Measurements from ENCODE around the gene MGMT. TPM values are rescaled to one million over a fixed set of nuclear protein-coding genes. Genes with fewer than 3 reads are reported as not detected.

Gene MGMT
- total RNA-seq, 1 experiment from 2014 or later = 21.2 TPM

DNA sequence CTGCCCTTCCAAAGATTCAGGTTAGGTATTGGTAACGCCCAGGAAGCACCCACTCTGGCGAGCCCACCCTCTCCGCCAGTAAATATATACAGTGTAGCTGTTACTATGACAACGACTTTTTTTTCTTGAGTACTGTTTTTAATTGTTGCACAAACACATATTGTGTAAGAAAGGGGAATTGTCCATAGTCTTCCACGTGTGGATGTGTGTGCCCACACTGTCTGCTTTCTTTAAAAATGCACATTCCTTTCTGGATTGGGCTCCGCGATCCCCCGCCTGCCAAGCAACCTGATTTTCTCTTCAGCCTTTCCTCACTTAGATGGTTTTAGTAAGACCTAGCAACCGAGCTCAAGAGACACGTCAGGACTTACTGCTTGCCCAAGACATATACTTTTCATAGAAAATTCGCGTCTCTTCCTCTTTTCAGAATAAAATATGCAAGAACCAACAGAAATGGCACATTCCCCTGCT, 249.2 kb downstream of the MGMT start:
- CTCF ChIA-PET = no interaction called here

DNA sequence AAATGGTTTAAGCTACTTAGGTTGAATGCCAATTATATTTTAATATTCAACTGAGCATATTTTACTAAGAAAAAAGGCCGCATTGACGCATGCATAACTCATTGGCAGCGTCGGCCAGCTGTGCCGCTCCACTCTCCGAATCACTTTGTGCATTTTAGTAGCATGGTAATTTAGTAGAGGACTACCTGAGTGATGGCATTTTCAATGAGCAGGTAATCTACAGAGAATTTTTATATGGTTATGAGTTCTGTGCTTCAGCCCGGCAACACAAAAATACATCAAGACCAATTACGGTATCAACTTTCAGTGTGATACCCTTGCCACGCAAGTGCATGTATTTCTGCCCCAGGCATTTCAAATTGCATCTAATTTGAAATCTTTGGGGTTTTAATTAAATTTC, 249.8 kb downstream of the MGMT start:
- H2AFZ ChIP-seq = no peak overlapping the region
- no TSS peak for BruUV-seq (replicated peaks)
- no peaks in the 10 kb centered on the region for H3K36me3 ChIP-seq (ENCODE audit: low read depth)
- no peaks in the 10 kb centered on the region for H3K9me2 ChIP-seq (ENCODE audit: insufficient read depth)
- H3F3A ChIP-seq (ENCODE audit: insufficient read depth, low read depth) = no peaks in the 10 kb centered on the region
- TF ChIP-seq, protein P1, sequence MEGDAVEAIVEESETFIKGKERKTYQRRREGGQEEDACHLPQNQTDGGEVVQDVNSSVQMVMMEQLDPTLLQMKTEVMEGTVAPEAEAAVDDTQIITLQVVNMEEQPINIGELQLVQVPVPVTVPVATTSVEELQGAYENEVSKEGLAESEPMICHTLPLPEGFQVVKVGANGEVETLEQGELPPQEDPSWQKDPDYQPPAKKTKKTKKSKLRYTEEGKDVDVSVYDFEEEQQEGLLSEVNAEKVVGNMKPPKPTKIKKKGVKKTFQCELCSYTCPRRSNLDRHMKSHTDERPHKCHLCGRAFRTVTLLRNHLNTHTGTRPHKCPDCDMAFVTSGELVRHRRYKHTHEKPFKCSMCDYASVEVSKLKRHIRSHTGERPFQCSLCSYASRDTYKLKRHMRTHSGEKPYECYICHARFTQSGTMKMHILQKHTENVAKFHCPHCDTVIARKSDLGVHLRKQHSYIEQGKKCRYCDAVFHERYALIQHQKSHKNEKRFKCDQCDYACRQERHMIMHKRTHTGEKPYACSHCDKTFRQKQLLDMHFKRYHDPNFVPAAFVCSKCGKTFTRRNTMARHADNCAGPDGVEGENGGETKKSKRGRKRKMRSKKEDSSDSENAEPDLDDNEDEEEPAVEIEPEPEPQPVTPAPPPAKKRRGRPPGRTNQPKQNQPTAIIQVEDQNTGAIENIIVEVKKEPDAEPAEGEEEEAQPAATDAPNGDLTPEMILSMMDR (conservative IDR thresholded peaks at IDR 0.05) = no peak
- TF ChIP-seq EZH2 (IDR thresholded peaks at IDR 0.05; ENCODE audit: low read depth) = no peak
- no peaks in the 10 kb centered on the region for H3K9me3 ChIP-seq (ENCODE audit: insufficient read depth, low read depth)
- no peaks in the 10 kb centered on the region for H3K27me3 ChIP-seq (ENCODE audit: insufficient read depth, low read depth)
- CTCF ChIA-PET = no interaction called here
- H3K4me2 ChIP-seq = no peak overlapping the region
- no peak for DNase-seq
- no peaks in the 10 kb centered on the region for H3K4me1 ChIP-seq (replicated peaks; ENCODE audit: insufficient read depth)
- no peaks in the 10 kb centered on the region for H3K79me2 ChIP-seq (ENCODE audit: low read depth)
- H4K20me1 ChIP-seq (ENCODE audit: insufficient read depth) = no peaks in the 10 kb centered on the region
- POLR2A ChIA-PET (ENCODE audit: unreplicated experiment) = no interaction called here
- H3K27ac ChIP-seq = no peak overlapping the region
- no peak overlapping the region for H3K4me3 ChIP-seq
- intact Hi-C loops (cut with micrococcal nuclease; ENCODE audit: unreplicated experiment) = no loop called here

More for the DNA sequence above, 249.2 kb downstream of the MGMT start:
- intact Hi-C loops (cut with micrococcal nuclease; ENCODE audit: unreplicated experiment) = no loop called here
- H2AFZ ChIP-seq = no peak overlapping the region
- H3K79me2 ChIP-seq (ENCODE audit: low read depth) = no peaks in the 10 kb centered on the region
- TF ChIP-seq EZH2 (IDR thresholded peaks at IDR 0.05; ENCODE audit: low read depth) = no peak
- TF ChIP-seq, protein P1 (conservative IDR thresholded peaks at IDR 0.05) = no peak
- H3K27ac ChIP-seq = no peak overlapping the region
- H3K4me2 ChIP-seq = no peak overlapping the region
- H3K9me3 ChIP-seq (ENCODE audit: insufficient read depth, low read depth) = no peaks in the 10 kb centered on the region
- H3K4me1 ChIP-seq (replicated peaks; ENCODE audit: insufficient read depth) = no peaks in the 10 kb centered on the region
- no peaks in the 10 kb centered on the region for H3F3A ChIP-seq (ENCODE audit: insufficient read depth, low read depth)
- H3K36me3 ChIP-seq (ENCODE audit: low read depth) = no peaks in the 10 kb centered on the region
- H3K27me3 ChIP-seq (ENCODE audit: insufficient read depth, low read depth) = no peaks in the 10 kb centered on the region
- POLR2A ChIA-PET (ENCODE audit: unreplicated experiment) = no interaction called here
- no TSS peak for BruUV-seq (replicated peaks)
- no peaks in the 10 kb centered on the region for H3K9me2 ChIP-seq (ENCODE audit: insufficient read depth)
- H4K20me1 ChIP-seq (ENCODE audit: insufficient read depth) = no peaks in the 10 kb centered on the region
- no peak overlapping the region for H3K4me3 ChIP-seq
- DNase-seq = no peak

DNA sequence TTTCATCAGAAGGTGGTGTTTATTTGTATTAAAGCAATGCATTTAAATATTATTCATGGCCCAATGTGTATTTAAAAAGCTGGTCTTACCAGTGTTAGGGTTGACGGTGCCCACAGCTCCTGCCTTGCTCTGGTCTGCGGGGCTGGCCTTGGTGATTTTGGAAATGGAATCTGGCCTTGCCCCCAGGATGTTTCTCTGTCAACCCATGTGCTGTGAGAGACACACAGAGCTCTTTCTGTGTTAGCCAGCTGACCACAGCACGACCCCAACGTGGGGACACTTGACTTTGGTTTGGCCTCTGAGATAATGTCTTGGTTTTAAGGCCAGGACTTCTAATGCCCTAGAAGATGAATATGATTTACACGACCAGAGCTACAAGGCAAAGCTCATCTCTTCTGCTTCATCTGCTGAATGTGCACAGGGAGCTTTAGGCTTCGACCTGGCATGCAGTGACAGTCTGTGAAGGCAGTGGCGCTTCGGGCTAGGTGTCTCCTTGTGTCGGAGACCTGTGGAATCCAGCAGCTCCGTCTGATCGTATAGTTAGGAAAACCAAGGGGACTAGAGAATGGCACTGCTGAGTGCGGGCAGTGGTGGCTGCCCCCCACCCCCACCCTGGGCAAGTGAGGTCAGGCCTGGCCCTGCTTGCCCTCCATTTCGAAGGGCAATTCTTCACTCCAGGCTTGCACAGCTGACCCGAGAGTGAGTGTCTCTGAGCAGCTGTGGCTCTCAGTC, 250.9 kb downstream of the MGMT start:
- no TSS peak for BruUV-seq (replicated peaks)
- H3K27me3 ChIP-seq (ENCODE audit: insufficient read depth, low read depth) = no peaks in the 10 kb centered on the region
- DNase-seq = no peak
- intact Hi-C loops (cut with micrococcal nuclease; ENCODE audit: unreplicated experiment) = no loop called here
- CTCF ChIA-PET = no interaction called here
- no peak overlapping the region for H3K27ac ChIP-seq
- H3K36me3 ChIP-seq (ENCODE audit: low read depth) = no peaks in the 10 kb centered on the region
- H2AFZ ChIP-seq = no peak overlapping the region
- H3K79me2 ChIP-seq (ENCODE audit: low read depth) = no peaks in the 10 kb centered on the region
- H3K4me2 ChIP-seq = no peak overlapping the region
- H3K9me2 ChIP-seq (ENCODE audit: insufficient read depth) = no peaks in the 10 kb centered on the region
- POLR2A ChIA-PET (ENCODE audit: unreplicated experiment) = no interaction called here
- H3K4me3 ChIP-seq = no peak overlapping the region
- no peaks in the 10 kb centered on the region for H3F3A ChIP-seq (ENCODE audit: insufficient read depth, low read depth)
- no peaks in the 10 kb centered on the region for H4K20me1 ChIP-seq (ENCODE audit: insufficient read depth)
- H3K4me1 ChIP-seq (replicated peaks; ENCODE audit: insufficient read depth) = no peaks in the 10 kb centered on the region
- TF ChIP-seq EZH2 (IDR thresholded peaks at IDR 0.05; ENCODE audit: low read depth) = no peak
- TF ChIP-seq, protein P1 (conservative IDR thresholded peaks at IDR 0.05) = no peak
- H3K9me3 ChIP-seq (ENCODE audit: insufficient read depth, low read depth) = no peaks in the 10 kb centered on the region

Data from PC-9 (cell line).